HUDEP-2 (cell line): ENCODE results near the gene ATRN.
A peak's percentile ranks its signal among the peaks of the same experiment; 100 is the strongest.
"Not testable (repeated sequence)": the region's sequence is repeated elsewhere in the genome, so short reads cannot be mapped to it uniquely, and the experiment has no call there.

Source experiments
- DNase-seq, 76 experiments: peaks; one replicate each; lab custom pipeline; 2025; ENCODE audit not compliant: unreplicated experiment in 76 of 76; lab: John Stamatoyannopoulos, UW

The ATRN gene

DNA sequence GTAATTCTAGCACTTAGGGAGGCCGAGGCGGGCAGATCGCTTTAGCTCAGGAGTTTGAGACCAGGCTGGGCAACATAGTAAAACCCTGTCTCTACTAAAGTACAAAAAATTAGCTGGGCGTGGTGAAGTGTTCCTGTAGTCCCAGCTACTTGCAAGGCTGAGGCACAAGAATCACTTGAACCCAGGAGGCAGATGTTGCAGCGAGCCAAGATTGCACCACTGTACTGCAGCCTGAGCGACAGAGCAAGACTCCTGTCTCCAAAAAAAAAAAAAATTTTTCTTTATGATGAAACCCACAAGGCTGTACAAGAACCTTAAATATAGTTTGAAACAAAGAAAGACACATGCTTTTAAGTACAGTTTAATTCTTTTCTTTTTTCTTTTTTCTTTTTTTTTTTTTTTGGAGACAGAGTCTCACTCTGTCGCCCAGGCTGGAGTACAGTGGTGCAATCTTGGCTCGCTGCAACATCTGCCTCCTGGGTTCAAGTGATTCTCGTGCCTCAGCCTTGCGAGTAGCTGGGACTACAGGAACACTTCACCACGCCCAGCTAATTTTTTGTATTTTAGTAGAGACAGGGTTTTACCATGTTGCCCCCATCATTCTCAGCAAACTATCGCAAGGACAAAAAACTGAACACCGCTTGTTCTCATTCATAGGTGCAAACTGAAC lies 144.5 kb downstream of the ATRN start:
- not testable (repeated sequence) for DNase-seq

DNA sequence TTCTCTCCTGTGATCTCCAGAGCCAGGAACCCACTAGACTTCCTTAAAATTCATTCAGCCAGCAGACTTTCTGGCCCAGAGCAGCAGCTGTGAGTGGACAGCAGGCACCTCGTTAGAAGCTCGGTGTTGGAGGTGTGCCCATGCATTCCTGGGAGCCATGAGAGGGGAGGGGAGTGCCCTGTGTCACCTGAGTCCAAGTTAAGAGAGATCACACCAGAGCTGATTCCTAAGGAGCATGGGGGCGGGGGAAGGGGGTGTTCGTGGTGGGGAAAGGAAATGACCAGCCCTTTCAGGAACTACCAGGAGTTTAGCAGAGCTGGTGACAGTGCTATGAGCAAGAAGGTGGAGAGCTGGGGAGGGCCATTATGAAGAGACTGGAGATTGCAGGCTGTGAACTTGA lies 145.4 kb downstream of the ATRN start:
- no peak for DNase-seq

DNA sequence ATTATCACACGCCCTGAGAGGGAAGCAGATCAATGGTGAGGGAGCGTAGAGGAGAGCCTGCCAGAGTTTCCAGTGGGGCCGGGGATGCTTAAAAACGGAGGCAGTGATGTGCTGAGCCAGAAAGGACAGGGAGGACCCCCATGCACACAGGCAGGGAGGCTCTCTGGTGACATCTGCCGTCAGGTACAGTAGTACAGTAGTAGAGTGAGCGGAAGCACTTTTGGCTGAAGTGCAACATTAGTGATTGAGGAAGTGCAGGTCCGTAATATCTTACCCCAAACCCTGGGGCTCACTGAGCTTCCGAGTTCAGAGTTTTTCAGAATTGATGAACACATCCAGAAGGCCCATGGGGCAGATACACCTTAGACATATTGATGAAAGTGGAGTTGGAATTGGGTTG lies 150.3 kb downstream of the ATRN start:
- DNase-seq: no peak

DNA sequence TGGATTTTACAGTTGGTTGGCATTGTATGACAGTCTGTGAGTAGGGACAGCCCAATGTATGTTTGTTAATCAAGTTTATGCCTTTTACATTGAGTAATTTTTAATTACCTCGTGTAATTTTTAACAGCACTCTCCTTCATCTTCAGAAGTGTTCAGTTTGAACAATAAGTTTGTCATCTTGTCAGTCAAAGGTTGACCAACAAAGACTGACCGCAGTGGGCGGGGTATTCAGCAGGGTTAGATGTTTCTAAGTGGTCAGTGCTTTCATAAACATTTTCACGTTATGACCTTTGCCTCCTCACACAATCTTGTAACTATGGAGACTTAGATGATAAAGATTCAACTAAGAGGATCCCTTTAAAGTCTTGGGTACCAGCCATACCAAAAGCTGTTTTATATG lies 151.6 kb downstream of the ATRN start:
- no peak for DNase-seq

DNA sequence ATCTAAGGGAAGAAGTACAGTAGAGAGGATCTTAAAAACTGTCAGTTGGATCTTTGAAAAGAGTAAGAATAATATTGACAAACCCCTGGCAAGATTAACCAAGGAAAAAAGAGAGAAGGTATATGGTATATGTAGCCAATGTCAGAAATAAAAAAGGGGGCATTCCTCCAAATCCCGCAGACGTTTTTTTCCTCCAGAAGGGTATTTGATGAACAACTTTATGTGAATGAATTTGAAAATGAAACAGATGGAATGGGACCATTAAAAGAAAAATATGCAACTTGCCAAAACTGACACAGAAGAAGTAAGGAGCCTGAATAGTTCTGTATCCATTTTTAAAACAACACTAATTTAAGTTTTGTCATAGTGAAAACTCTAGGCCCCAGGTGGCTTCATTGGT lies 156.7 kb downstream of the ATRN start:
- no peak for DNase-seq

DNA sequence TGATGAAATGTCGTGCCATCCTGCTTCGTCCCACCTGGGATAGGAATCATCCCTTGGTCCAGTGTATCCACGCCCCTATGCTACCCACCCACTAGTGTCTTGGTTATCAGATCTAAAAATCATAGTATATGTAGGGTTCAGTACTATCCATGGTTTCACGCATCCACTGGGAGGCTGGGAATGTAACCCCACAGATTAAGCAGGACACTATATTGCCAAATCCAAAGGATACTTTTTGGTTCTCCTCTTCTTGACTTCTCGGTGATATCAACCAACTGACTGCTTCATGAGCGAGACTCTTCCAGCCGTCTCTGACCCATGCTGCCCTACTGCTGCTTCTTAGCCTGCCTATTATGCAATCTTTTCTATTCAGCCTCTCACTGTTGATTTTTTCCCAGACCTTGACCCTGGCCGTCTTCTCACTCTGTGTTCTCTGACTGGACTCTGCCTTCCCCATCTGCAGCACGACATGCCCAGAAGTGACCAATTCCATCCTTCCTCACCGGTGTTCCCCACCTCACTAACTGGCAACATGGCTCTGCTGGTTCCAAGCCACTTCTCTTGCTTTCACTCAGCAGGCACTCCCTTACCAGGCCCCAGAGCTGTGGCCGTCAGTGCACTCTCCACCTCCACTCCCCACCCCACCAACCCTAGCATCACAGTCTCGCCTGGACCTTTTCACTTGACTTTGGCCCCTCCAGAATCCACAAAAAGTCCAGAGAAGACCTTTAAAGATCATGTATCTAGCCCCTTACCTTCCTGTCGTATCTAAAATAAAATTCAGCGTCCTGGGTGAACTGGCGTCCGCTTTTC lies 157.9 kb downstream of the ATRN start:
- no peak for DNase-seq

DNA sequence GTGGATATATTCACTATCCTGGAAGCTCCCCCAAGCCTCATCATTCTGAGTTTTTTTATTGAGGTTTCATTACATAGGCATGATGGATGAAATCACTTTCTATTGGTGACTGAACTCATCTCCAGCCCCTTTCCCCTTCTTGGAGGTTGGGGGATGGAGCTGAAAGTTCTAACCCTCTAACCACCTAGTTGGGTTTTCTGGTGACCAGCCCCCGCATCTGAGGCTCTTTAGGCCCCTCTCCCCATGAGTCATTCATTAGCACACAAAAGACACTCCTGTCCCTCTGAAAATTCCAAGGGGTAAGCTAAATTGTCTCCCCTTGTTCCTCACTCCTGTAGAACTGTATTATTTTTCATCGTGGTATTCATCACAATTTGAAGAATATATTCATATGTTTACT lies 159.1 kb downstream of the ATRN start:
- no peak for DNase-seq

DNA sequence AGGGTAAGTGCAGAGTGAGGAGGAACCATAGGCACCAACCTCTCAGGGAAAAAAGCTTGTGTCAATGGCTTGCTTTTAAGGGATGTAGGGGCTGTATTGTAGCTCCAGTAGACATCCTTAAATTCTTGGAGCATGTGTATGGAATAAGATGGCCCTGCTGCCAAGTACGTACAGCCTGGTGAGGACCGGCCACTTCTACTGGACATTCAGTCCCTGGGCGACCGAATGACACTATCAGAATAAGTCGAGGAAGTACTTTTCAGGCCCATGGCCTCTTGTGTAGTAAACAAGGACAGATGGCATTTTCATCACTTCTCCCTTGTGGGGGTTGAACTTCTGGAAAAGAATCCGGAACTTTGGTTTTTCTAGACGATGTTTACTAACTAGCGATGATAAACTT lies 159.6 kb downstream of the ATRN start:
- DNase-seq: no peak

DNA sequence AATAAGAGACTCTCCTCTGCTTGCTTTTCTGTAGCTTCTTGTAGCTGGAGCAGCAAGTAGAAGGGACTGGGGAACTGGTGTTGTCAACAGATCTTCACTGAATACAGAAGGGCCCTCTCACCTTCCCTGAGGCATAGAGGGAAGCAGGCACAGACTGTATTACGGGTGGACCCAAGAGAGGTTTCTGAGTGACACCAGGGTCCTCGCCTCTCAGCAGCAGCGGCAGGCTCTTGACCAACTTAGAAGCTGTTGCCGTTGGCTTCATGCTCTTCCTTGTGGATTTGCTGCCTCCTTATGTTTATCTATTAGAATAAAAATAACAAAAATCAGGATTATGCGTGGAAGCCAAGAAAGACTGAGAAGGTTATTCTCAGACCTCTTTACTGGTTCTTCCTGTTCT lies 160.7 kb downstream of the ATRN start:
- DNase-seq: no peak

DNA sequence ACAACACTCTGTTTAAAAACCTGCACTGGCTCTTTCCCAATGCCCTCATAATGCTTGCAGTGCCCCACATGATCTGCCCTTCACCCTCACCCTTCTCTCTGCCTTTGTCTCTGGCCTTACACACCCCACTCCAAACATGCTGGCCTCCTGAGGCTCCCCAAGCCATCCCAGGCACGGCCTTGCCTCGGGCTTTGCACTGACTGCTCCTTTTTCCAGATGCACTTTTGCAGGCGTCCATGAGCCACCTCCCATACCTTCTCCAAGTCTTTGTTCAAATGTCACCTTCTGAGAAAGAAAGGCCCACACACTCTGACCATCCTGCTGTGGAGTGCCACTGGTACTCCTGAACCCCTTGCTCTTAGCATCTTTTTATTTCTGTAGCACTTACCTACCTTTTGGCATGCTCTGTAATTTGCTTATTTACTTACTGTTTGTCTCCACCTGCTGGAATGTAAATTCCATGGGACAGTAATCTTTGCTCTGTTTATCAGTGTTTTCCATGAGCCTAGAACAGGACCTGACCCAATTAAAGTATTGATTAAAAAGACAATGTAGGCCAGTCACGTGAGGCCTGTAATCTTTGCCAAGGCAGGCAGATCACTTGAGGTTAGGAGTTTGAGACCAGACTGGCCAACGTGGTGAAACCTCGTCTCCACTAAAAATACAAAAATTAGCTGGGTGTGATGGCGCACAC lies 161.6 kb downstream of the ATRN start:
- DNase-seq: peak in 1 of 76 experiments; percentile 7

DNA sequence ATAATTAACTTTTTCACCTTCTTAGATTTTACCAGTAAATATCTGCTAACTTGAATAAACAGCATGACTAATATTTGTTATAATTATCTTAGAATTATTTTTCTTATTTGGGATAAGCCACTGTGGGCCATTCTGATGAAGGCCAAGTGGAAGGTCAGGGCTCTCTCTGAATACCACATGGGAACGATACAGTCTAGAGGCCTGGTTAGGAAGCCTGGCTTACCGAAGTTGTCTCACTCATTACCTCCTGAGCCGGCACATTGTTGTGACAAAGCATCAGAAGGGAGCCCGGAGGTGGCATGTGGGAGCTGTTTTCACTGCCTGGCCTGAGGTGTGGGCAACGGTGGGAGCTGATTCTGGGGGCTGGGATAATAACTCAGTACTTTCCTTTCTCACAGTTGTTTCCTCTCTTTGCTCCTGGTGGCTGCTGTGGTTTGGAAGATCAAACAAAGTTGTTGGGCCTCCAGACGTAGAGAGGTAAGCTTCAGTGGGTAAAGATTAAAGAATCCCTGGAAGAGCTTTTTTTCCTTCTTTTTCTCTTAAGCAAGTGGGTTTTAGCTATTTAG lies 163.2 kb downstream of the ATRN start:
- no peak for DNase-seq

DNA sequence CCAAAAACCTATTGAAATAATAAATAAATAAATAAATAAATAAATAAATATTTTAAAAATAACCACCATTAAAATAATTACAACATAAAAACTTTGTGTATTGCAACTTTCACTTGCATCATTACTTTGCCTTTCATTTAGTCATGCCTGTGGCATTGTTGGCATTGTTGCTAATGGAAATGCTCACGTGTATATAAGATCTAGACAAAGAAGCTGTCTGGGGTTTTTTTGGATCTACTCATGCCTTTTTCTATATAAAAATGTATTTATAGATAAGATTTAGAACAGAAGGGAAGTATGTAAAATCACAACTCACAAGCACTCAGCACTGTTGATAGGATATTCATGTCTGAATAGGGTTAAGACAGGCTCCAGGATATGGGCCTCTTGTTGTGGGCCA lies 164.5 kb downstream of the ATRN start:
- no peak for DNase-seq

DNA sequence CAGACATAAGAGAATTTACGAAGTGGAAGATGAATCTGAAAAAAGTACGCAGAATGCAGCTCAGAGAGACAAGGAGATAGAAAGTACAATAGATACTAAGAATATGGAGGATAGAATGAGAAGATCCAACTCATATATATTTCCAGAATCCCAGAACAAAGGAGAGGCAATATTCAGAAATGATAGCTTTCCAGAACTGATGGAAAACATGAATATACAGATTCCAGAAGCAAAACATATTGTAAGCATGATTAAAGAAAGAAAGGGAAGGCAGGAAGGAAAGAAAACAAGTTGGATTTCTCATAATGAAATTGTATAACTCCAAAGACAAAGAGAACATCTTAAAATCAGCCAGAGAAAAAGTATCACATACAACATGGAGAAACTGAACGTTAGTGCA lies 169.4 kb downstream of the ATRN start:
- DNase-seq: no peak

DNA sequence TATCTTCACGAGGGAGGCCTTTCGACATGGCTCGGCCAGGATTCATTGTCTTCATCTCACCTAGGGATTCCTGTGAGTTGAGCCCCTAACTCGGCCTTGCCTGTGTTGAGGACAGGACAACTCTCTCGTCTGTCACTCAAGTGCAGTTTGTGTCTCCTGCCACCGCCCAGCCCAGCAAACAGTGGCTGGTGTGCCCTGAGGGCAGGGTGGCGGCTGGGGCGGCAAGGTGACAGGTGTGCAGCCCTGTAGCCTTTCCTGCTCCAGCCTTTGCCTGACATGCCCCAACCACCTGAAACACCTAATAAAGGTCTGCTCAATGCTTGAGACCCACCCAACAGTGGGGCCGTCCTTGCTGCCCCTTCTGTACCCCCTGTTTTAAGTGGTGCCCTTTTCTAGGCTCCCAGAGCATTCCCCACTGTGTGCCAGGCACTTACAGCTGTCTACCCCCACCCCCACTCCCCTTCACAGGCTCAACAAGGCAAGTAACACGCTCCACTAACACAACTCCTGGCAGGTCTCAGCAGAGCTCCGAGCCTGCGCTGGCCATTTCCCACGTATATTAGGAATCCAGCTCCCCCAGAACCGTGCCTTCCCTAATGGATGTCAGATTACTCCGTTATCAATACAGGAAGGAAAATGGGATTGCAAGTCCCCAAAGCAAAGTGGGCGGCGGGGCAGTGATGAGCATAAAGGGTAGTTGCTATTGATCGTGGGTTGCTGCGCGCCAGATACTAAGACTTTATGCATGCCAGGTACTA lies 174.7 kb downstream of the ATRN start:
- no peak for DNase-seq

DNA sequence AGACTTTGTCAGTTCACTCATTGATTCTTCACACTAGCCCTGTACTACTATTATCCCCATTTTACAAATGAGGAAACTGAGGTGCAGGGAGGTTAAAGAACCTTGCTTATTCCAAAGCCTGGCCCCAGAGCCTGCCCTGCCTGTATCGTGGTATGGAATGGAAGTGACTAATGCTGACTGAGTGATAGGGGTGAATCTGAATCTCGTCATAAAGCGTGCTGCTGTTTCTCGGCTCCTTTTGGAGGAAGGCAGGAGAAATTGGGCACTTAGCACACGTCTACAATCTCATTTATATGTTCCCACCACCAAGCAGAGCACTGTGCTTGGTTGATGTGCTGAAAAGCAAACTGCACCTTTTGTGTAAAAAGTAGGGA lies 175.2 kb downstream of the ATRN start:
- DNase-seq: no peak

DNA sequence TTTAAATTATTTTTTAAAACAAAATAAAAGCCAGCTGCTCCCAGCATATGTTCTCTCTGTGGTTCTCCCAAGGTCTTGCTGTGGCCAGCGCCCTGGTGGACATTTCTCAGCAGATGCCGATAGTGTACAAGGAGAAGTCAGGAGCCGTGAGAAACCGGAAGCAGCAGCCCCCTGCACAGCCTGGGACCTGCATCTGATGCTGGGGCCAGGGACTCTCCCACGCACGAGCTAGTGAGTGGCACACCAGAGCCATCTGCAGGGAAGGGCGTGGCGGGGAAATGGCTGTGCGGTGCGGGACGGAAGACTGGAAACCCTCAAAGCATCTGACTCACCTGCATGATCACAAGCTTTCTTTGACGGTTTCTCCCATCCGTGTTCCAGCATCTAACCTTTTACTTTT lies 175.8 kb downstream of the ATRN start:
- no peak for DNase-seq

DNA sequence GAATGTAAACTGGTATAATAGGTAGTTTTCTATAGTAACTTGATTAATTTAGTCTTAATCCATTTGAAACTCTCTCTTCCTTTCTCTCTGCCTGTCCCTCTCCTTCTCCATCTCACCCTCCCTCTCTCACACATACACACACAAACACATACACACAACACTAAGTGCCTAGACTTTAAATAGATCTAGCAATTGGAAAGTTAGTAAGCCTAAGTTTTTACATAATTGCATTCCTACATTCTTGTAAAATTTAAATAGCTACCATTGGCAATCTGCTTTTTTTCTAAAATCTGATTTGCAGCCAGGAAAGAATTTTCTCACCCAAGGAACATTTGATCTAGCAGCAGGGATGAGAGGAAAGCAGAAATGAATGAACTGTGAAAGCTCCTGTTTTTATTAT lies 176.7 kb downstream of the ATRN start:
- DNase-seq: no peak

DNA sequence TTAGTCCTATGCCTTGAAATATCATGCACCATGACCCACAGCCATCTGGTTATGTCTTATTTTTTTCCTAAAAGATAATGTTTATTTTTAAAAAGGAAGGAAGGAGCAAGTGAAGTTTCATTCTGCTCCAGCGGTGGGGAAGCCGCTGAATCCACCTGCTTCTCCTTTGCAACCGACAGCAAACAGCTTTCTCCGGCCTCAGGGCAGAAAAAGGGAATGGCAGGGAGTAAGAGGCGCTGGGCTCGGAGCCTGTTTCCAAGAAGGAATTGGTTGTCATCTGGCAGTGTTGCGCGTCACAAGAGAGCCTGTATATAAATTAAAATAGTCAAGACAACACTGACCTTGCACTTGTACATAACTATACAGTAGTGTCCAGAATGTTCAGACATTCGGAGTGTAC lies 178.1 kb downstream of the ATRN start:
- DNase-seq: no peak

DNA sequence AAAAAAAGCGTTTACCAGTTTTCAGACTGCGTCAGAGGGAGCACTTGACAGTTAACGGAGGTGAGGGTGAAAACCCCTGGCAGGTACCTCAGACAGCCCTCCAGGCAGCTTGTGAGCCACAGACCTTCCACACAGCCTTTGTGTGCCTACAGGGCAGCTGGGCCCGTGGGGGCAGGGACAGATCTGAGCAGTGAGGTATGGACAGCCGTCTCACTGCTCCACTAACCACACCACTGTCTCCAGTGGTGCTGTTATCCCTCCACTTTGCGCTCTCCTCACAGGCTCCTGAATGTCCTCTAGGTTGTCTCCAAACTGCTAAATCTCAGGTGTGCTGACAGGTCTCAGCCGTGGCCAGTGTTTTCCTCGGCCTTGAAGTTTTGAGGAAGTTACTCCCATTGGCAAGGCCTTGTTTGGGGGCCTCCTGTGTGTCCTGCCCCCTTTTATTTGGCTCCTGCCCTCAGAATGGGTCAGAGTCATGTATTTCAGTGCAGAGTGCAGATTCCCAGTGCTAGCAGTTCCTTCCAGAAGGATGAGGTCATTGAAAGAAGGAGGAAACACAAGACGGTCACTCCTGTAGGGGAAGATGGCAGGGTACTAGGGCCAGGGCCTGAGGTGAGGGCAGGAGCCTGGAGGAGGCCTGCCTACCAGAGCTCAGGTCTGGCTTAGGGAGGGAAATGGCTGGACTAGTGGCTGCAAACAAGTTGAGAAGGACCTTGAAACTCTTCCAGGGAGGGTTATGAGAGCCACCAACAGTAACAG lies 180.6 kb downstream of the ATRN start:
- no peak for DNase-seq

DNA sequence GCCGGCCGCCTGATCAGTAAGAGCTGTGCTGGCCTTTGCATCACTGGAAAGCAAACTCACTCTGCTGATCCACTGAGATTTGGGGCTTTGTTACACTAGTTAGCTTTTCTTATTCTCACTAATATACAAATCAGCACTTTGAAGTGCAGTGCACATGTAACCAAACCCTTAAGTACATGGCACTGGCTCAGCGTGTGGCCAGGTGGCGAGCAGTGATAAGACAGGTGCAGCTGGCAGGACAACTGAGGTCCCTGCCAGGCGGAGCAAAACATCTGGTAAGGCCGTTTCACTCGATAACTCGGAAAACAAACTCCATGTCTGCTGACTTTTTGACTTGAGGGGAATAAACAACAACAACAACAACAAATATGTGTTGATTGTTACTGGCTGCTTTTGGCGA lies 181.4 kb downstream of the ATRN start:
- peak in 46 of 76 experiments; percentile 6 to 73 (median 32) for DNase-seq
